Stimulated activated CD8-positive, alpha-beta memory T cell treated with anti-CD3 and anti-CD28 coated beads, Interleukin-15, amount 100 ng/mL, for 24 hours (primary cell): ENCODE measurements around the gene CRYBA1.
"Not testable (repeated sequence)": the region's sequence is repeated elsewhere in the genome, so short reads cannot be mapped to it uniquely, and the experiment has no call there.

ENCODE experiments used
- DNase-seq: peaks from one replicate; pipeline ENCODE4 v3.0.0-alpha.2; 2020; ENCODE audit warnings: low read depth

The CRYBA1 gene, protein sequence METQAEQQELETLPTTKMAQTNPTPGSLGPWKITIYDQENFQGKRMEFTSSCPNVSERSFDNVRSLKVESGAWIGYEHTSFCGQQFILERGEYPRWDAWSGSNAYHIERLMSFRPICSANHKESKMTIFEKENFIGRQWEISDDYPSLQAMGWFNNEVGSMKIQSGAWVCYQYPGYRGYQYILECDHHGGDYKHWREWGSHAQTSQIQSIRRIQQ

DNA sequence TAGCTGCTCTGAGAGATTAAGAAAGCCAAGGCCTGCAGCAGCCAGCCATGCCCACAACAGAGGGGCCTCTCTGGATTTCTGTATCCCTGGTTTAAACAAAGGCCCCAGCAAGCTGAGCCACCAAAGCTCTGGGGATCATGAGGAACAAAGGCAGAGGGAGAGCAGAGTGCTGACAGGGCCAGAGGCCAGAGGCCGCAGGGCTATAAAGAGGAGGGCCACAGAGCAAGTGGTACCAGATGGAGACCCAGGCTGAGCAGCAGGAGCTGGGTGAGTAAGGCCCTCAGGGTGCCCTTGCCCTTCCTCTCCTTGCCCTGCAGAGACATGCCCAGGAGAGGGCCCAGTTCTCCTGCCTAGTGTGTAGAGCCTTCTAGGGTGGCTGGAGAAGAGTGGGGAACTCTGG lies at the start of gene CRYBA1:
Gene CRYBA1 (plus strand): TSS at position 232 of the 400 bp plus-strand sequence. CDS start 5 bp downstream, at position 237.
- no peak for DNase-seq

DNA sequence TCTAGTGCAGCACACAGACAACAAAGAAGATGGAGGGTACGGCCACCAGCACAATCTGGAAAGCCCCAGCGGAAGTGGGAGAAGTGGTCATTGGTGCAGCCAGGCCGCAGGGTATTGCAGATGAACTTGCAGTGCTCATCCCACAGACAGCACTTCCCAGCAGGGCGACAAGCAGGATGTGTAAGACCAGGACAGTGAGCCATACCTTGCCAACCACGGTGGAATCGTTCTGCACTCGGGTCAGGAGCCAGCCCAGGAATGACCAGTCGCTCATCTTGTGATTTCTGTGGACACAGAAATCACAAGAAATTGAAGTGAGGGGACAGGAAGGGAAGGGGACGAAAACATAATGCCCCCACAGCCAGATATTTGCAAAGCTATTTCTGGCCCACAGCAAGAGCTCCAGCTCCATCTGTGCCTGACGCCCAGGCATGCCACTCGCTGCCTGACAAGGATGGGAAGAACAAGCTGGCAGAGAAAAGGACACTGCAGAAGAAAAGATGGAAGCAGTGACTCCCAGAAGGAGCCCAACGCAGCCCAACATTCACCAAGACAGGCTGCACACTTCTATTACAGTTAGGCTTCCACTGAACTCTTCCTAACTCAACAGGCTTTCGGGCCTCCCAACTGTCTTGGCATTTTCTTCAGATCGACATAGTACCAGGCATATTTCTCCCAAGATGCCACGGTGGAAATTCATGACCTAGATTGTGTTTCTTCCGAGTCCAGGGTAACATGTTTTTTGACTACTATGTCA lies 49.0 kb upstream of the CRYBA1 start:
- DNase-seq: no peak

DNA sequence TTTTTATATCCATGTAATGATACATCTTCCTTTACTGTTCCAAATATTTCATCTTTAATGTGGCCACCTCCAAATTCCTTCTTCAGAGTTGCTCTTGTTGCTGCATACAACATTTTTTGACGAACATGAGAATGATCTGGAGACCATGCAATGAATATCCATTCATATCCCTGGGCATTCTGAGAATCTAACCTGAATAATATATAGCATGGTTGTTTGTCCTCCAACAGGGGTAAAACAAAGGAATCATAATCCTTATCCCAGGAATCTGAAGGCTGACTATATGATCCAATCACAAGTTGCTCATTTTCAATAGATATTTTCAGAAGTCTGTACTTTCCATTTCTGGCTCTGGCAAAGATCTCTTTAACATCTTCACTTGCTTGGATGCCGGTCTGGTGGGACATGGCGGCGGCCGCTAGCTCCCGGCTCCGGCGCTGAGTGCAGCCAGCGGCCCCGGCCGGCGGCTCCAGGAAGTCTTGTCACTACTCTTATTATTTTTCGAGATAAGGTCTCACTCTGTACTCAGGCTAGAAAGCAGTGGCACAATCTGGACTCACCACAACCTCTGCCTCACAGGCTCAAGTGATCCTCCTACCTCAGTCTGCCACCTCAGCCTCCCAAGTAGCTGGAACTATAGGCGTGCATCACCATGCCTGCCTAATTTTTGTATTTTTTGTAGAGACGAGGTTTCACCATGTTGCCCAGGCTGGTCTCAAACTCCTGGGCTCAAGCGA lies 42.4 kb upstream of the CRYBA1 start:
- not testable (repeated sequence) for DNase-seq

DNA sequence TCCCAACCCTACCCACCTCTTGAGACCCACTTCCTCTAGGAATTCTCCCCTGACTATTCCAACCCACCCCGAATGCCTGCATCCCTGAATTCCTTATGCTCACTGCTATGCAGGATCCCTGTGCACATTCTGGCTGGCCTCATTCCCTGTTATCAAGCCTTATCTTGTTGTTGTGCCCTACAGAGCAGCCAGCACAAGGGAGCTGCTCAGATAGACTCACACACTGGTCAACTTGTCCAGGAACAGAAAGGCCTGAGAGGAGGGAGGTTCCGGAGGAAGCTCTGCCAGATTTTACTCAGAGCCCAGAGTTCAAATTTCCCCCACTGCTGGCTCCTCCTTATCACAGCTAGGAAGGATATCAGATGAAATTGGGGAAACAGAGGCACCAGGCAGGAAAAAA lies 41.6 kb upstream of the CRYBA1 start:
- DNase-seq: no peak

DNA sequence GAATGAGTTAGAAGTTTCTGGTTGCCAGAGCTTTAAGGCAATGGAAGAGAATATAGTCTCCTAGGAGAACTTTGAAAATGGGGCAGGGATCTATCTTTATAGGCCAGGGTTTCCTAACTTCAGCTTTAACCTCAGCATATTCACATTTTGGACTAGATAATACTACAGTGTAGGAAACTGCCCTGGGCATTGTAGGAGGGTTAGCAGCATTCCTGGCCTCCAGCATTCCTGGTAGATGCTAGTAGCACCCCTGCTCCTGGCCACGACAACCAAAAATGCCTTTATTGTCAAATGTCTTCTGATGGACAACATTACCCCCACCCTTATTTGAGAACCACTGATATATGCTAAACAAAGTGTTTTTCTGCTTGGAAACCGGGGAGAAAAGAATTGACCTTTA lies 38.7 kb upstream of the CRYBA1 start:
- no peak for DNase-seq

DNA sequence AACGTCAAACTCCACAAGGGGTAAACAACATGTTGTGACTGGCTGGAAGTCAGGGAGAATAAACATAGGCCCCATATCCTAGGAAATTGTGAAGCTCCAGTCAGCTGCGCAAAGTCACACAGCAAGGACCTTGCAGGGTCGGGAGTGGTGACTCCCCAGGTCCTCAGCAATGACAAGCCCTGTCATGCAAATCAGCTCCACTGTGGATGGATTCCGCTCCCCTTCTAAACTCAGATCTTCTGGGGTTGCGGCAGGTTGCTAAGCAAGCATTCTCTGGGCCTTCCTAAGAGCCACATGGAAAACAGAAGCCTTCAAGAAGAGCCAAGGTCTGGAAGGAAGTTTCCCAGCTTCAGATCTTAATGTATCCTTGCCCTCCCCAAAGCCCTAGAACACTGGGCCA lies 37.6 kb upstream of the CRYBA1 start:
- no peak for DNase-seq

DNA sequence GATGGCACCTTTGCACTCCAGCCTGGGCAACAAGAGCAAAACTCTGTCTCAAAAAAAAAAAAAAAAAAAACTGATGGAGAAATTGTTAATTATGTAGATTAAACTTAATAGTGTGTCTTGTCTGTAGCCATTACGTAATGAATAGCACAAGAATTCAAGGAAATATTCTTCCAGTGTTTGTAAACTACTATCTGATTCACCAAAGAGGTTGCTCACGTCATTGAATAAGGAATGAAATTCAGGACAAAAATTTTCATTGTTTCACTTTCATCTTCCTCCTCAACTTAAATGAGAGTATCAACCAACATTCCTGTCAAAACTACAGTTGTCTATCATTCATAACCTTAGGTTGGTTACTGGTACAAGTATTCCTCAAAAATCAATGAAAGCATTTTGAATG lies 35.8 kb upstream of the CRYBA1 start:
- DNase-seq: no peak

DNA sequence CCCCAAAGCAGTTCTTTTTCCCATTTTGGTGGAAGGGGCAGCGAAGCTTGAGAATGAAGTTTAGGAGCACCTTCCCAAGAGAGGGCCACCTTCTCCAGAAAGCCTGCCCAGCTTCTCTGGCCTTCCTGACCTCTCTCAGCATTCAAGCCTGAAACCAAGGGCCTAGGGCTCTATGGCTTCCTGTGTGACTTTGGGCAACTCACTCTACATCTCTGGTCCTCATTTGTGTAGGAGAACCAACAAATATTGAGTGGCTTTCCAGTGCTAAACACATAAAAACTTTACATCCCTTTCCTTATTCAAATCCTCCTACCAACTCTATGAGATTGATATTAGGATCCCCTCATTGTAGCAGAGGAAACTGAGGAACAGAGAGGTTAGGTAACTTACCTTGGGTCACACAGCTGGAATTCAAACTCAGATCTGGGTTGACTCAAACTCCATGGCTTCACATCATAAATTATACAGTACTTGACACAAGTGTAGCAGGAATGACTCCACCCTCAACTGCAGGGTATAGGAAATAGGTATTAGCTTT lies 34.5 kb upstream of the CRYBA1 start:
- no peak for DNase-seq

DNA sequence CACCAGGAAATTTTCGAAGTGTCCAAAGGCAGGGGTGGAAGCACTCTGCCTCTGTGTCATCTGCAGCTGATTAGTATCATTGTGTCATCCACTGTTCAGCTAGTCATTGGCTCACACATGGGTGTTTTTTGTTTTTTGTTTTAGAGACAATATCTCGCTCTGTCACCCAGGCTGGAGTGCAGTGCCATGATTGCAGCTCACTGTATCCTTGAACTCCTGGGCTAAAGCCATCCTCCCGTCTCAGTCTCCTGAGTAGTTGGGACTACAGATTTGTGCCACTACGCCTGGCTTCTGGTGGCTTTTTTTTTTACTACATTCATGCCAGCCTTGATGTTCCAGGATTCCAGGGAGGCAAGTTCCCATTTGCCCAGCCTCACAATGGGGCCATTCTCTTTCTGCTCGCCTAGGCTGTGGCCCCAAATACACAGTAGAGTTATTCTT lies 34.0 kb upstream of the CRYBA1 start:
- no peak for DNase-seq

DNA sequence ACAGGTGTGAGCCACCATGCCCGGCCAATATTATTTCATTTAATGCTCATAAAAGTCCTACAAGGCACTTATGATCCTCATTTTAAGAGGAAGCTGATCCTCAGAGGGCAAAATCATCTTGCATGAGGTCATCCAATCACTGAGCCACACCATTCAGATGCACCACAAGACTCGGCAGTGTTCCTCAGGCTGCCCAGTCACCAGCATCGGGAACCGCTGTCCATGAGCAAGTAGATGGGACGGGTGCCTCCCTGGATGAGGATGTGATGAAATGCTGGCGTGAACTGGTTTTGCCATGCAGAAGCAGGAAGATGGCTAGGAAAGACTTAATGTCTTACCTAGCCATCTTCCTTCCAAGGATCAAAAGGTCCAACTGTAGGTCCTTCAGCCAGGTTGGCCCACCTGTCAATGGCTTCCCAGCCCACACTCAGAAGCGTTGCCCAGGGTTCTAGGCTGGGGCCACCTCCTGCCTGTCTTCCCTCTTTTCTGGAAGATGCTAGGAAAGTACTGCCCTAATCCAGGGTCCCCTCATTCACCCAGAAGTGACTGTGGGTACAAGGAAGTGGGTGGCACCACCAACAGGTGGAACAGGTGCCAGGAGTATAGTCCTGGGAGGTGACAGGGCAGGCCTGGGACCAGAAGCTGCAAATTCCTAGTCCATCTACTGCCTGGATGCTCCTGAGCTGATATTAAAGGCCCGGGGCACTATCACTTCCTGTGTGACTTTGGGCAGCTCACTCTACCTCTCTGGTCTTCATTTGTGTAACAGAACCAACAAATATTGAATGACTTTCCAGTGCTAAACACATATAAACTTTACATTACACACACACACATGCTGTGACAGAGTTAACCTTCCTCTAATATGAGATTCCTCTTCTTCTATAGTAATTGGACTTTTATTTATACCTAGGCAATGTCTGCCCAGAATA lies 32.2 kb upstream of the CRYBA1 start:
- no peak for DNase-seq

DNA sequence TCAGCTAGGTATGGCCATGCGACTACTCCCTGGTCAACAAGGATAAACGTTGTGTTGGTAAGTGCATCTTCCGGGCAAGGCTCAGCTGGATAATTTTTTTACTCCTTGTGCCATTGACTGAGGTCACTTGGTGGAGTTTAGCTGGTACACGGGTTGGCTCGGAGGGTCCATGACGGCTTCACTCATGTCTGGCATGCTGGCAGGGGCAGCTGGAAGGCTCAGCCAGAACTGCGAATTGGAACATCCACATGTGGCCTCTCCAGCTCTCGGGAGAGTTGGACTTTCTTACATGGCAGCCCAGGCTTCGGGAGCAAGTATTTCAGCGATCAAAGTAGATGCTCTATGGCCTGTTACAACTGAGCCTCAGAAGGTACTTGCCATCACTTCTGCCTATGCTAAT lies 31.5 kb upstream of the CRYBA1 start:
- DNase-seq: no peak

DNA sequence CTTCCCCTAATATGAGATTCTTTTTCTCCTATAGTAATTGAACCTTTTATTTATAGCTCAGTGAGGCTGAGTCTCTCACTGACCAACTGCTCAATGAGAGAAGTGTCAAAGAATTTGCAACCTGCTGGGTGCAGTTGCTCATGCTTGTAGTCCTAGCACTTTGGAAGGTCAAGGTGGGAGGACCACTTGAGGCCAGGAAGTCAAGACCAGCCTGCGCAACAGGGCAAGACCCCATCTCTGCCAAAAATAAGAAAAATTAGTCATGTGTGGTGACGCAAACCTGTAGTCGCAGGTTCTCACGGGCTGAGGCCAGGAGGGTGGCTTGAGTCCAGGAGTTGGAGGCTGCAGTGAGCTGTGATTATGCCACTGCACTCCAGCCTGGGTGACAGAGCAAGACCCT lies 30.9 kb upstream of the CRYBA1 start:
- DNase-seq: no peak

DNA sequence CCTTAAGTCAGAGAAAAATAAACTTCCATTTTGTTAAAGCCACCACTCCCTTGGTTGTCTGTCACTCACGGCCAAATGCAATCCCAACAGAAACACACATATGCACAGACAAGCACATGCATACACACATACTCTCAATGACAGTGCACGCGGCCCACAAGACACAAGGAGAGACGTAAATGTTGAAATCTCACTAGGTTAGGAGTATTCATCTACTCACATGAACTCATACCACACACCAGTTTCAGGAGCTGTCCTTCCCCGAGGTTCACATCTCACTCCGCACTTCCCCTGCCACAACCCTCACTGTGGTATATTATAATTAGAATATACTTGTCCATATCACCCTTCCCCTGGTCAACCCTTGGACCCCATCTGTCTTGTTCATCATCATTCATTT lies 30.5 kb upstream of the CRYBA1 start:
- no peak for DNase-seq

DNA sequence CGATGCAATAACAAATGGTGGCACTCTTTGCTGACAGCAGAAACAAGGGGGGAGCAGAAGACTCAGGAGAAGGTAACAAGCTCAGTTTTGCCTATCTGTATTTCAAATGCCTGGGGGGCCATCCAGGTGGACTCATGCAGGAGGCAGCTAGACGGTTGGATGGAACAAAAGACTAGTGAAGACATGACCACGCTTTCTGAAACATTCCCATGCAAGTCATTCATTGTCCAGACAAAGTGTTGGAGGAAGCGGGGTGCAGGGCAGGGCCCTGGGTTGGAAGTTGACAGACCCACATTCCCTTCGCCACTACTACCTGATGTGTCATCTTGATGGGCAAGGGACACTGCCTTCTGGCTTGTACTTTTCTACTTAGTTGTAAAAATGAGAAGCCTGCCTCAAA lies 29.8 kb upstream of the CRYBA1 start:
- DNase-seq: no peak

DNA sequence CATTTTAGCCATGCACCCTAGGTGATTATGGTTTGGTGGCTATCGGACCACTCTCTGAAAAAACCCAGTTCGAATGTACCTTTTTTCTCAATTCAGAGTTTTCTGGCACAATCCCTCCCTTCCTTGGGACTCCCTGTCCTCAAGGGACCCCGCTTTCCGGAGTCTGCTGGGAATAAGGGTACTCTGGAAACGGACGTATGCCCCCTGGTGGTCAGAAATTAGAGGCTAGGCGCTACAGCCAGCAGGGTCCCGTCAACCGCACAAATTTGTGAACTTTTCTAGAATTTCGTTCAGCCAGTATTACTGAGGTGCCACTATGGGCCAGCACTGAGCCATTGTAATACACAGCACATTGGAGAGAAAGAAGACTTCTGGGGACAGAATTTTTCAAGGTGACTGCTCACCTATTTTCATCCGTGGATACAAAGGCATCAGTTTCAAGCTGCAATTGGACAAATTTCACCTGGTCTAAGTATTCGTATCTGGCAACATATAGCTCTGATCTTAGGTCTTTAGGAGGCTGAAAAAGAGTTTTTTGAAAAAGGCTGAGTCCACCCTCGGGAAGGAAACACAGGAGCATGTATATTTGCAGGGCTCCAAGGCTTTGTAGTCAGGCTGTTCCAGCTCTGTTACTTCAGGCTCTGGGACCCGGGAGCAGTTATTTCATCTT lies 27.1 kb upstream of the CRYBA1 start:
- DNase-seq: peak; percentile 34

DNA sequence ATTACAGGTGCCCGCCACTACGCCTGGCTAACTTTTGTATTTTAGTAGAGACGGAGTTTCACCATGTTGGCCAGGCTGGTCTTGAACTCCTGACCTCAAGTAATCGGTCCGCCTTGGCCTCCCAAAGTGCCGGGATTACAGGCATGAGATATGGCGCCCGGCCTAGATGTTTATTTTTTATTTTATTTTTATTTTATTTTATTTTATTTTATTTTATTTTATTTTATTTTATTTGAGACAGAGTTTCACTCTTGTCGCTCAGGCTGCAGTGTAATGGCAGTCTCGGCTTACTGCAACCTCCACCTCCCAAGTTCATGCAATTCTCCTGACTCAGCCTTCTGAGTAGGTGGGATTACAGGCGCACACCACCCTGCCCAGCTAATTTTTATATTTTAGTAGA lies 25.3 kb upstream of the CRYBA1 start:
- not testable (repeated sequence) for DNase-seq

DNA sequence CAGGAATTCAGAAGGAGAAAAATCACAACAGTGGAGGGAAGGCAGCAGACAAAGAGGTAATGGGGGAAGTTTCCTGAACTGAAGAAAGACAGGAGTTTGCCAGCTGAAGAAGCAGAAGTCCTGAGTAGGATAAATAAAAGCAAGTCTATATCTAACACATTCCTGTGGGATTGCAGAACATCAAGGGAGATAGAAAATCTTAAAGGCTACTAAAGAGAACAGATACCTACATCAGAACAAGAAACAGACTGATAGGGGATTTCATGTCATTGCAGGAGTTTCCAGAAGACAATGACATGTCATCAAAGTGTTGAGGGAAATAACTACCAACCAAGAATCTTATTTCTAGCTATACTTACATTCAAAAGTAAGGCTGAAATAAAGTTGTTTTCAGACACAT lies 21.3 kb upstream of the CRYBA1 start:
- no peak for DNase-seq

DNA sequence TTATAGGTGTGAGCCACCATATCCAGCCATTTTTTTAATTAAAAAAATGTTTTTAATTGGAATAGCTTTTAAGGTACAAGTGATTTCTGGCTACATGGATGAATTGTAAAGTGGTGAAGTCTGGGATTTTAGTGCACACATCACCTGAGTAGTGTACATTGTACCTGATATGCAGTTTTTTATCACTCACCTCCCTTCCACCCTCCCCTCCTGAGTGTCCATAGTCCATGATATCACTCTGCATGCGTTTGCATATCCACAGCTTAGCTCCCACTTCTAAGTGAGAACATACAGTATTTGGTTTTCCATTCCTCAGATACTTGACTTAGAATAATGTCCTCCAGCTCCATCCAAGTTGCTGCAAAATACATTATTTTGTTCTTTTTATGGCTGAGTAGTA lies 13.4 kb upstream of the CRYBA1 start:
- DNase-seq: no peak

DNA sequence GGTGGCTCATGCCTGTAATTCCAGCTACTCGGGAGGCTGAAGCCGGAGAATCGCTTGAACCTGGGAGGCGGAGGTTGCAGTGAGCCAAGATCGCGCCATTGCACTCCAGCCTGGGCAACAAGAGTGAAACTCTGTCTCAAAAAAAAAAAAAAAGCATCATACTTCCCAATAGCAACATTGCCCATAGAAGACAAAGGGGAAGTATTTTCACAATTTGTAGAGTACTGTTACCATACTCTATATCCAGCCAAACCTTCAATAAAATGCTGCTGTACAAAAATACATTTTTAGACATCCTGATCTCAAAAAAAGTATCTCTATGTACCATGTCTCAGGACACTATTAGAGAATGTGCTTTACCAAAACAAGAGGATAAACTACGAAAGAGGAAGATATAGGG lies 11.7 kb upstream of the CRYBA1 start:
- DNase-seq: not testable (repeated sequence)

DNA sequence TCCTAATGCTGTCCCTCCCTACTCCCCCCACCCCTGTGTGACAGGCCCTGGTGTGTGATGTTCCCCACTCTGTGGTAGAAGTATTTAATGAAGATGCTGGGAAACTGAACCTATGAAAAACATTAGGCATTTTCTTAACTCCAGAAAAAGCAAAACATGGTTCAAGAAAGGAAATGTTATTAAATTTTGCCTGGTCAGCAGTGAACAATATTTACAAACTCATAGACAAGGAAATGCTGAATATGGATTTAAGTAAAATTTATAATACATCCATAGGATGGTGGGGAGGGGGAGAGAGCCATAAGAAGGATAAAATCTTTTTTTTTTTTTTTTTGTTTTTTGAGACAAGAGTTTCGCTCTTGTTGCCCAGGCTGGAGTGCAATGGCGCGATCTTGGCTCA lies 10.8 kb upstream of the CRYBA1 start:
- DNase-seq: no peak

DNA sequence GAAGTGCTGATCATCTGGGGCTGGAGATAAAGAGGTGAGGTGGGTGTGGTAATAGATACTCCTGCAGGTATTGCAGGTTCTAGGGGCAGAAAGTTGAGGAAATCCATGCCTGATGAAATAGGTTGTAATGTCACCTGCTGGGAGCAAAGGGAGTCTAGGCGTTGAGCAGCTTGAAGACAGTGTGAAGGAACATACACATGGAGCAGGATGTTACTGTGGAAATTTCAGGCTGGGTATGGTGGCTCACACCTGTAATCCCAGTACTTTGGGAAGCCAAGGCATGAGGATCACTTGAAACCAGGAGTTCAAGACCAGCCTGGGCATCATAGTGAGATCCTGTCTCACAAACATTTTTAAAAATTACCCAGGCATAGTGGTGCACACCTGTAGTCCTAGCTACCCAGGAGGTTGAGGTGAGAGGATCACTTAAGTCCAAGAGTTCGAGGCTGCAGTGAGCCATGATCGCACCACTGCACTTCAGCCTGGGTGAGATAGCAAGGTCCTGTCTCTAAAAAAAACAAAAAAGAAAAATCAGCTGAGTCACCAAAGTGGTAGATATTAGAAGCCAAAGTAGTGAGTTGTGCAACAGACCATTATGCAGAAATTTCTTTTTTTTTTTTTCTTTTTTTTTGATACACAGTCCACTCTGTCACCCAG lies 9.1 kb upstream of the CRYBA1 start:
- DNase-seq: no peak
